ENCODE data around the gene HSD17B2. TPM values are rescaled to one million over a fixed set of nuclear protein-coding genes. Genes with fewer than 3 reads are reported as not detected.

The HSD17B2 gene
- total and polyA plus RNA-seq, 4 donors: 47.7 to 126 (median 103) TPM

DNA sequence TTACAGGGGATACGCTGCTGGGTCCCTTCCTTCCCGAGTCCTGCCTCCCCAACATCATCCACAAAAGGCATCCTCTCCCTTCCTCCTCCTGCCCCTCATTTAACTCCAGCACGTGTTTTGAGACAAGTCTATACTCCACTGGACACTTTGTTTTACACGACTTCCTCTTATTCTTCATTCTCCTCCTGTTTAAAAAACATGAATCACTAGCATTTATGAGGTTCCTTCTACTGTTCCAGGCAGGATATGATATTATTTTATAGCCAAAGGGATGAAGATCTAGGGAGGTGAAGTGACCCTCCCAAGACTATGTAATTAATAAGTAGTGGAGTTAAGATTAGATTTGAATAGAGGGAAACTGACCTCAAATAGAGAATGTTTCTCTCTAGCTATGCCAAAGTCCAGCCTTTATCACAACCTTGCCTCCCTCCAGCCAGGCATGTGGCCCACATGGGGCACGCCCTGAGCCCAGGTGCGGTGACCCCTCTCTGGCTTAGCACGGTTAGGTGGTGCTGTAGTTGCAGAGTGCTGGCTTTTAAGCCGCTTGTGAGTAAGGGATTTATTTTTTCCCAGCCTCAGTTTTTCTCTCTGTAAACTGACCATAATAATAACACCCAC, 1.3 kb upstream of the HSD17B2 start (continued):
- TF ChIP-seq, protein P1, sequence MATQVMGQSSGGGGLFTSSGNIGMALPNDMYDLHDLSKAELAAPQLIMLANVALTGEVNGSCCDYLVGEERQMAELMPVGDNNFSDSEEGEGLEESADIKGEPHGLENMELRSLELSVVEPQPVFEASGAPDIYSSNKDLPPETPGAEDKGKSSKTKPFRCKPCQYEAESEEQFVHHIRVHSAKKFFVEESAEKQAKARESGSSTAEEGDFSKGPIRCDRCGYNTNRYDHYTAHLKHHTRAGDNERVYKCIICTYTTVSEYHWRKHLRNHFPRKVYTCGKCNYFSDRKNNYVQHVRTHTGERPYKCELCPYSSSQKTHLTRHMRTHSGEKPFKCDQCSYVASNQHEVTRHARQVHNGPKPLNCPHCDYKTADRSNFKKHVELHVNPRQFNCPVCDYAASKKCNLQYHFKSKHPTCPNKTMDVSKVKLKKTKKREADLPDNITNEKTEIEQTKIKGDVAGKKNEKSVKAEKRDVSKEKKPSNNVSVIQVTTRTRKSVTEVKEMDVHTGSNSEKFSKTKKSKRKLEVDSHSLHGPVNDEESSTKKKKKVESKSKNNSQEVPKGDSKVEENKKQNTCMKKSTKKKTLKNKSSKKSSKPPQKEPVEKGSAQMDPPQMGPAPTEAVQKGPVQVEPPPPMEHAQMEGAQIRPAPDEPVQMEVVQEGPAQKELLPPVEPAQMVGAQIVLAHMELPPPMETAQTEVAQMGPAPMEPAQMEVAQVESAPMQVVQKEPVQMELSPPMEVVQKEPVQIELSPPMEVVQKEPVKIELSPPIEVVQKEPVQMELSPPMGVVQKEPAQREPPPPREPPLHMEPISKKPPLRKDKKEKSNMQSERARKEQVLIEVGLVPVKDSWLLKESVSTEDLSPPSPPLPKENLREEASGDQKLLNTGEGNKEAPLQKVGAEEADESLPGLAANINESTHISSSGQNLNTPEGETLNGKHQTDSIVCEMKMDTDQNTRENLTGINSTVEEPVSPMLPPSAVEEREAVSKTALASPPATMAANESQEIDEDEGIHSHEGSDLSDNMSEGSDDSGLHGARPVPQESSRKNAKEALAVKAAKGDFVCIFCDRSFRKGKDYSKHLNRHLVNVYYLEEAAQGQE (IDR thresholded peaks at IDR 0.05): peak; percentile 52
- TF ChIP-seq EGR1 (IDR thresholded peaks at IDR 0.05; ENCODE audit: low read depth in 2 of 2) (no peak), YY1 (IDR thresholded peaks at IDR 0.05) (peak; percentile 45), RXRA (IDR thresholded peaks at IDR 0.05) (peak; percentile 86 to 94), GABPA (IDR thresholded peaks at IDR 0.05 in 1 of 2, conservative IDR thresholded peaks at IDR 0.05 in 1 of 2) (no peak), HNF4G (IDR thresholded peaks at IDR 0.05) (peak; percentile 39)

DNA sequence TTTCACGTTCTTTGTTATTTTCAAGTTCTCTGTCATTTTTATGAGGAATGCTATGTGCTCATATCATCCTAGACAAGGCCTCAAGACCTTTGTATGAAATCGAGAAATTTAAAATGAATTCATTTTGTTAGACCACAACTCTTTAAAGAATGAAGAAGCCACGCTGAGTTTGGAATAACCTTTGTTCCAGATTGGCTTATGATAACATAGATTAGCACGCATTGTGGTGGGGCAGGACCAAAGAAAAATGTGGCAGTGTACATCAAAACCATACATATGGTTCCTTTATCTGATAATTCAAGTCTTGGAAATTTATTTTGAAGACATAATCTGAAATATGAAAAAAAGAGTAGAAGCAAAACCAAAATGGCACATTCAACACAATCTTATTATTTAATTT, 2.2 kb downstream of the HSD17B2 start:
- Histone ChIP-seq H3K4me1 (ENCODE audit: control insufficient read depth in 4 of 4, insufficient read depth in 4 of 4, low read length in 3 of 4) (peaks cover 12 to 36% (median 23%) of the 10 kb centered on the region in 4 donors), H3K9me3 (ENCODE audit: control insufficient read depth in 4 of 4, low read length in 3 of 4) (no peaks in the 10 kb centered on the region), H3K4me3 (ENCODE audit: low read depth in 1 of 3, low read length in 3 of 3) (peak overlapping the region; percentile 66 to 92 (median 87)), H3K27me3 (ENCODE audit: control insufficient read depth in 4 of 4, insufficient read depth in 4 of 4, low read length in 3 of 4) (no peaks in the 10 kb centered on the region), H3K36me3 (ENCODE audit: control insufficient read depth in 4 of 4, insufficient read depth in 3 of 4, low read depth in 1 of 4, low read length in 3 of 4) (no peaks in the 10 kb centered on the region), H3K9ac (ENCODE audit: low read depth in 1 of 2, low read length in 2 of 2) (peak overlapping the region in 1 of 2 donors; percentile 96), H3K27ac (ENCODE audit: low read depth in 1 of 2, low read length in 2 of 2) (peak overlapping the region; percentile 89 to 95)
- WGBS: 47% methylated on average over 4 of the region's 4 CpGs
- no peak for DNase-seq (ENCODE audit: low spot score)
- TF ChIP-seq TAF1 (conservative IDR thresholded peaks at IDR 0.05) (no peak), YY1 (IDR thresholded peaks at IDR 0.05) (no peak), NR2F2 (IDR thresholded peaks at IDR 0.05) (no peak), EGR1 (IDR thresholded peaks at IDR 0.05; ENCODE audit: low read depth in 2 of 2) (no peak), FOXA2 (IDR thresholded peaks at IDR 0.05) (no peak), JUND (IDR thresholded peaks at IDR 0.05) (no peak), HNF4G (IDR thresholded peaks at IDR 0.05) (no peak), FOXA1 (IDR thresholded peaks at IDR 0.05) (no peak)
- TF ChIP-seq, protein P2, sequence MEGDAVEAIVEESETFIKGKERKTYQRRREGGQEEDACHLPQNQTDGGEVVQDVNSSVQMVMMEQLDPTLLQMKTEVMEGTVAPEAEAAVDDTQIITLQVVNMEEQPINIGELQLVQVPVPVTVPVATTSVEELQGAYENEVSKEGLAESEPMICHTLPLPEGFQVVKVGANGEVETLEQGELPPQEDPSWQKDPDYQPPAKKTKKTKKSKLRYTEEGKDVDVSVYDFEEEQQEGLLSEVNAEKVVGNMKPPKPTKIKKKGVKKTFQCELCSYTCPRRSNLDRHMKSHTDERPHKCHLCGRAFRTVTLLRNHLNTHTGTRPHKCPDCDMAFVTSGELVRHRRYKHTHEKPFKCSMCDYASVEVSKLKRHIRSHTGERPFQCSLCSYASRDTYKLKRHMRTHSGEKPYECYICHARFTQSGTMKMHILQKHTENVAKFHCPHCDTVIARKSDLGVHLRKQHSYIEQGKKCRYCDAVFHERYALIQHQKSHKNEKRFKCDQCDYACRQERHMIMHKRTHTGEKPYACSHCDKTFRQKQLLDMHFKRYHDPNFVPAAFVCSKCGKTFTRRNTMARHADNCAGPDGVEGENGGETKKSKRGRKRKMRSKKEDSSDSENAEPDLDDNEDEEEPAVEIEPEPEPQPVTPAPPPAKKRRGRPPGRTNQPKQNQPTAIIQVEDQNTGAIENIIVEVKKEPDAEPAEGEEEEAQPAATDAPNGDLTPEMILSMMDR (IDR thresholded peaks at IDR 0.05; ENCODE audit: low read depth, low read length, missing input control): no peak
- TF ChIP-seq, protein P3, sequence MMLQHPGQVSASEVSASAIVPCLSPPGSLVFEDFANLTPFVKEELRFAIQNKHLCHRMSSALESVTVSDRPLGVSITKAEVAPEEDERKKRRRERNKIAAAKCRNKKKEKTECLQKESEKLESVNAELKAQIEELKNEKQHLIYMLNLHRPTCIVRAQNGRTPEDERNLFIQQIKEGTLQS (IDR thresholded peaks at IDR 0.05): no peak

DNA sequence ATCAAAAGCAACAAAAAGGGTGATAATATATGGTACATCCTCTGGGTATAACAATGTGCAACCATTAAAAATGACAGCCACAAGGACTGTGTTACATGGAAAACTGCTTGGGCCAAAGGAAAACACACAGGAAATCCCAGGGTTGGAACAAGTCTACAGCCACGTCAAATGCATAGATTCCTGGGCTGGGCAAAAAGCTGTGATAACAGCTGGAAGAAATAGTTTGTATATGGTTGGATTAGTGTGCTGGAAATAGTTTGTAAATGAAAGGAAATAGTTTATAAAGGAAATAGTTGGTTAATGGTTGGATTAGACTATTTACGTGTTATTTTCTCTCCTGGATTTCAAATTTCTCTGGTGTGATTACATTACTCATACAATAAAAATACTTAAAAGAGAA, 2.6 kb downstream of the HSD17B2 start:
- peaks cover 12 to 35% (median 20%) of the 10 kb centered on the region in 4 donors for H3K4me1 ChIP-seq (ENCODE audit: control insufficient read depth in 4 of 4, insufficient read depth in 4 of 4, low read length in 3 of 4)
- H3K4me3 ChIP-seq (ENCODE audit: low read depth in 1 of 3, low read length in 3 of 3): peak overlapping the region in 2 of 3 donors; percentile 58 to 87
- 53% methylated on average over 2 of the region's 2 CpGs for WGBS
- no peaks in the 10 kb centered on the region for H3K27me3 ChIP-seq (ENCODE audit: control insufficient read depth in 4 of 4, insufficient read depth in 4 of 4, low read length in 3 of 4)
- H3K36me3 ChIP-seq (ENCODE audit: control insufficient read depth in 4 of 4, insufficient read depth in 3 of 4, low read depth in 1 of 4, low read length in 3 of 4): no peaks in the 10 kb centered on the region
- H3K9ac ChIP-seq (ENCODE audit: low read depth in 1 of 2, low read length in 2 of 2): peak overlapping the region in 1 of 2 donors; percentile 45
- H3K27ac ChIP-seq (ENCODE audit: low read depth in 1 of 2, low read length in 2 of 2): no peak overlapping the region
- H3K9me3 ChIP-seq (ENCODE audit: control insufficient read depth in 4 of 4, low read length in 3 of 4): no peaks in the 10 kb centered on the region
- DNase-seq (ENCODE audit: low spot score): no peak
- TF ChIP-seq, protein P1 (IDR thresholded peaks at IDR 0.05): no peak
- TF ChIP-seq RXRA (IDR thresholded peaks at IDR 0.05): no peak
- no peak for TF ChIP-seq HNF4G (IDR thresholded peaks at IDR 0.05)
- no peak for TF ChIP-seq YY1 (IDR thresholded peaks at IDR 0.05)
- TF ChIP-seq, protein P3 (IDR thresholded peaks at IDR 0.05): no peak
- no peak for TF ChIP-seq SP1 (IDR thresholded peaks at IDR 0.05)
- TF ChIP-seq ZBTB33 (IDR thresholded peaks at IDR 0.05): no peak
- TF ChIP-seq, protein P4, sequence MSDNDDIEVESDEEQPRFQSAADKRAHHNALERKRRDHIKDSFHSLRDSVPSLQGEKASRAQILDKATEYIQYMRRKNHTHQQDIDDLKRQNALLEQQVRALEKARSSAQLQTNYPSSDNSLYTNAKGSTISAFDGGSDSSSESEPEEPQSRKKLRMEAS (IDR thresholded peaks at IDR 0.05): no peak
- no peak for TF ChIP-seq FOXA1 (IDR thresholded peaks at IDR 0.05)
- TF ChIP-seq TAF1 (conservative IDR thresholded peaks at IDR 0.05): no peak
- no peak for TF ChIP-seq FOXA2 (IDR thresholded peaks at IDR 0.05)
- TF ChIP-seq RAD21 (IDR thresholded peaks at IDR 0.05): no peak
- TF ChIP-seq NR2F2 (IDR thresholded peaks at IDR 0.05): no peak
